HepG2 (cell line): ENCODE data around the gene TRAPPC4. TPM values are rescaled to one million over a fixed set of nuclear protein-coding genes. Genes with fewer than 3 reads are reported as not detected.
A peak's percentile ranks its signal among the peaks of the same experiment; 100 is the strongest.

Experiments
- ATRX ChIP-seq: sonication (generic); formaldehyde crosslinking; IDR thresholded peaks from 2 replicates; pipeline ENCODE4 v1.4.0; 2020; ENCODE audit warnings: missing genetic modification reagents, borderline replicate concordance
- BORCS8-MEF2B ChIP-seq: sonication (generic); formaldehyde crosslinking; IDR thresholded peaks from 2 replicates; pipeline ENCODE4 v1.8.0; 2022; ENCODE audit warnings: mild to moderate bottlenecking, missing genetic modification reagents
- E2F5 ChIP-seq: sonication (generic); formaldehyde crosslinking; conservative IDR thresholded peaks from 2 replicates; pipeline ENCODE4 v1.4.0; 2020; ENCODE audit warnings: missing genetic modification reagents
- EZH2 ChIP-seq: conservative IDR thresholded peaks from 2 replicates; pipeline ENCODE4 v1.6.1; 2012; ENCODE audit warnings: mild to moderate bottlenecking, low read depth, low read length, moderate library complexity
- IKZF5 ChIP-seq: IDR thresholded peaks from 2 replicates; pipeline ENCODE4 v1.6.1; 2018; ENCODE audit warnings: missing genetic modification reagents, mild to moderate bottlenecking, missing compliant biosample characterization
- KMT2B ChIP-seq: IDR thresholded peaks from 2 replicates; pipeline ENCODE4 v1.6.1; 2016; ENCODE audit warnings: missing genetic modification reagents, missing compliant biosample characterization
- MZF1 ChIP-seq: sonication (generic); formaldehyde crosslinking; IDR thresholded peaks from 2 replicates; pipeline ENCODE4 v1.8.1; 2023; ENCODE audit warnings: mild to moderate bottlenecking, missing genetic modification reagents, borderline replicate concordance
- NR2F6 ChIP-seq, 2 experiments: IDR thresholded peaks; 2 replicates each; pipeline ENCODE4 v1.6.1; 2016; ENCODE audit warnings: antibody characterized with exemption in 1 of 2, mild to moderate bottlenecking in 1 of 2
- ZGPAT ChIP-seq: IDR thresholded peaks from 2 replicates; pipeline ENCODE4 v1.6.1; 2016; ENCODE audit warnings: mild to moderate bottlenecking
- ZNF124 ChIP-seq: sonication (generic); formaldehyde crosslinking; IDR thresholded peaks from 2 replicates; pipeline ENCODE4 v1.4.0; 2020; ENCODE audit warnings: missing genetic modification reagents
- ZNF317 ChIP-seq: sonication (generic); formaldehyde crosslinking; IDR thresholded peaks from 2 replicates; pipeline ENCODE4 v1.5.0; 2020; ENCODE audit warnings: mild to moderate bottlenecking, missing genetic modification reagents
- ZNF33B ChIP-seq: sonication (generic); formaldehyde crosslinking; IDR thresholded peaks from 2 replicates; pipeline ENCODE4 v1.5.1; 2020; ENCODE audit warnings: mild to moderate bottlenecking, missing genetic modification reagents
- ZNF546 ChIP-seq: sonication (generic); formaldehyde crosslinking; conservative IDR thresholded peaks from 2 replicates; pipeline ENCODE4 v1.8.1; 2023; ENCODE audit warnings: mild to moderate bottlenecking, missing genetic modification reagents
- ZNF589 ChIP-seq: sonication (generic); formaldehyde crosslinking; conservative IDR thresholded peaks from 2 replicates; pipeline ENCODE4 v1.8.0; 2022; ENCODE audit warnings: mild to moderate bottlenecking, moderate library complexity, missing genetic modification reagents
- ZNF619 ChIP-seq: sonication (generic); formaldehyde crosslinking; IDR thresholded peaks from 2 replicates; pipeline ENCODE4 v1.4.0; 2020; ENCODE audit warnings: mild to moderate bottlenecking, missing genetic modification reagents
- ZNF816 ChIP-seq: sonication (generic); formaldehyde crosslinking; IDR thresholded peaks from 2 replicates; pipeline ENCODE4 v1.8.0; 2022; ENCODE audit warnings: missing genetic modification reagents, mild to moderate bottlenecking, borderline replicate concordance
- polyA plus RNA-seq, 8 experiments: library from polyadenylated mRNA; depleted of rRNA in 3 of 8; stranded (reverse) in 7 of 8; unstranded in 1 of 8; fragments of >200 nt; fragmentation: Illumina TruSeq in 4 of 8; extraction: Trizol in 4 of 8; gene quantifications; 2 replicates each; pipeline versions ENCODE4 v1.2.1 to v1.2.3, GENCODE V29; 2011 to 2016; ENCODE audit warnings: low read depth in 4 of 8, missing spikeins in 1 of 8, mixed read lengths in 1 of 8; ENCODE audit not compliant: insufficient read depth in 1 of 8
- total RNA-seq, 5 experiments: library from RNA; depleted of rRNA; stranded (reverse); fragments of >200 nt; fragmentation: Illumina TruSeq; extraction: Trizol; gene quantifications; 2 replicates each; pipeline ENCODE4 v1.2.3, GENCODE V29; 2016; ENCODE audit warnings: low read depth in 1 of 5
- TF ChIP-seq, protein P1 (sequence below): sonication (generic); formaldehyde crosslinking; IDR thresholded peaks from 2 replicates; pipeline ENCODE4 v1.5.0; 2020; ENCODE audit warnings: mild to moderate bottlenecking, missing genetic modification reagents
- TF ChIP-seq, protein P2 (sequence below): sonication (generic); formaldehyde crosslinking; IDR thresholded peaks from 2 replicates; pipeline ENCODE4 v1.4.0; 2020; ENCODE audit warnings: missing genetic modification reagents, borderline replicate concordance
- TF ChIP-seq, protein P3 (sequence below): IDR thresholded peaks from 2 replicates; pipeline ENCODE4 v1.6.1; 2012; ENCODE audit warnings: low read depth, low read length, improper control_type of control experiment

Gene TRAPPC4
- total and polyA plus RNA-seq, 2 of the 13 experiments (the other 11 are each of a cell fraction or from before 2014, with no cell fraction given), result 97.4 to 140 TPM

DNA sequence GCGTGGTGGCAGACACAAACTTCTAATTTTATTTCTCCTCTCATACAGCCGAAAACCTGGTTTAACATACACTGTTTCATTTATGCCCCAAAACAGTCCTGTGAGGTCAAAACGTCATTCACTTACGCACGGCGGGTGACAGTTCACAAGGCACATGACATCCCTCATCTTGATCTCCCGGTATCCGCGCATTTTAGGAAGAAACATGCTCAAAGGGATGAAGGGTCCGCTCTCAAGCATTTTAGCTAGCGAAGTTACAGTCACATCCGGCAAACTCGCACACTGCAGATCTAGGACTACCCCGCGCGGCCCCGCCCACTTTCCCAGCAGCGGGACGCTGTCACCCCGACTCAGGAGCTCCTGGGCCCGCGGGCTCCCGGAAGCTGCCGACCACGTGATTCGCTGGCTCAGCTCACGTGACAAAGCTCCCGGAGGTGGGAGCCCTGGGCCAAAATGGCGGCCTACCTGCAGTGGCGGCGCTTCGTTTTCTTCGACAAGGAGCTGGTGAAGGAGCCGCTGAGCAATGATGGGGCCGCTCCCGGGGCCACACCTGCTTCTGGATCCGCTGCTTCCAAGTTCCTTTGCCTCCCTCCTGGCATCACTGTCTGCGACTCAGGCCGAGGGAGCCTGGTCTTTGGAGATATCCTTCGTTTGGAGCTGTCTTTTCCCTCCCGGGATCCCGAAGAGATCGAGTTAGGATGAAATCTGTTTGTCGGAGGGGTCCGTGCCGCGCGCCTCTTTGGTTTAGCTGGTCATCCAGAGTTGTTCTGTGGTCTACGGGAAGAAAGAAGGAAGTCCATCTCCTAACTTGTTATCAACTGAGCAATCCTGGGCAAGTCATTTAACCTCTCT is 49.0 kb downstream of the TRAPPC4 start, which contains the start of gene VPS11 (continued):
- TF ChIP-seq, protein P1, sequence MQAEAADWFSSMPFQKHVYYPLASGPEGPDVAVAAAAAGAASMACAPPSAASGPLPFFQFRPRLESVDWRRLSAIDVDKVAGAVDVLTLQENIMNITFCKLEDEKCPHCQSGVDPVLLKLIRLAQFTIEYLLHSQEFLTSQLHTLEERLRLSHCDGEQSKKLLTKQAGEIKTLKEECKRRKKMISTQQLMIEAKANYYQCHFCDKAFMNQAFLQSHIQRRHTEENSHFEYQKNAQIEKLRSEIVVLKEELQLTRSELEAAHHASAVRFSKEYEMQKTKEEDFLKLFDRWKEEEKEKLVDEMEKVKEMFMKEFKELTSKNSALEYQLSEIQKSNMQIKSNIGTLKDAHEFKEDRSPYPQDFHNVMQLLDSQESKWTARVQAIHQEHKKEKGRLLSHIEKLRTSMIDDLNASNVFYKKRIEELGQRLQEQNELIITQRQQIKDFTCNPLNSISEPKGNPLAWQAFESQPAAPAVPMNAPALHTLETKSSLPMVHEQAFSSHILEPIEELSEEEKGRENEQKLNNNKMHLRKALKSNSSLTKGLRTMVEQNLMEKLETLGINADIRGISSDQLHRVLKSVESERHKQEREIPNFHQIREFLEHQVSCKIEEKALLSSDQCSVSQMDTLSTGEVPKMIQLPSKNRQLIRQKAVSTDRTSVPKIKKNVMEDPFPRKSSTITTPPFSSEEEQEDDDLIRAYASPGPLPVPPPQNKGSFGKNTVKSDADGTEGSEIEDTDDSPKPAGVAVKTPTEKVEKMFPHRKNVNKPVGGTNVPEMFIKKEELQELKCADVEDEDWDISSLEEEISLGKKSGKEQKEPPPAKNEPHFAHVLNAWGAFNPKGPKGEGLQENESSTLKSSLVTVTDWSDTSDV (CRISPR knock-in tag), result no peak
- 0 out of 2 replicates have a peak, but pooled peaks have one; percentile 11 for TF ChIP-seq NR2F6 (IDR thresholded peaks at IDR 0.05)
- TF ChIP-seq NR2F6 (CRISPR knock-in tag; IDR thresholded peaks at IDR 0.05), result no peak
- no peak for TF ChIP-seq EZH2
- TF ChIP-seq, protein P2, sequence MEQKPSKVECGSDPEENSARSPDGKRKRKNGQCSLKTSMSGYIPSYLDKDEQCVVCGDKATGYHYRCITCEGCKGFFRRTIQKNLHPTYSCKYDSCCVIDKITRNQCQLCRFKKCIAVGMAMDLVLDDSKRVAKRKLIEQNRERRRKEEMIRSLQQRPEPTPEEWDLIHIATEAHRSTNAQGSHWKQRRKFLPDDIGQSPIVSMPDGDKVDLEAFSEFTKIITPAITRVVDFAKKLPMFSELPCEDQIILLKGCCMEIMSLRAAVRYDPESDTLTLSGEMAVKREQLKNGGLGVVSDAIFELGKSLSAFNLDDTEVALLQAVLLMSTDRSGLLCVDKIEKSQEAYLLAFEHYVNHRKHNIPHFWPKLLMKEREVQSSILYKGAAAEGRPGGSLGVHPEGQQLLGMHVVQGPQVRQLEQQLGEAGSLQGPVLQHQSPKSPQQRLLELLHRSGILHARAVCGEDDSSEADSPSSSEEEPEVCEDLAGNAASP, result peak; percentile 50; the same call in 1 of the 2 replicates
- TF ChIP-seq ZNF317 (CRISPR knock-in tag), result peak; percentile 24; the same call in 1 of the 2 replicates
- no peak for TF ChIP-seq ZNF816
- TF ChIP-seq IKZF5 (CRISPR knock-in tag), result peak; percentile 95
- TF ChIP-seq ZNF619 (CRISPR knock-in tag), result peak; percentile 79; the same call in 1 of the 2 replicates
- peak; percentile 76 for TF ChIP-seq BORCS8-MEF2B (CRISPR knock-in tag)
- TF ChIP-seq ZGPAT (CRISPR knock-in tag), result peak; percentile 94
- 0 out of 2 replicates have a peak, but pooled peaks have one; percentile 74 for TF ChIP-seq ZNF124 (CRISPR knock-in tag)
- no peak for TF ChIP-seq ZNF546 (CRISPR knock-in tag)
- TF ChIP-seq, protein P3, sequence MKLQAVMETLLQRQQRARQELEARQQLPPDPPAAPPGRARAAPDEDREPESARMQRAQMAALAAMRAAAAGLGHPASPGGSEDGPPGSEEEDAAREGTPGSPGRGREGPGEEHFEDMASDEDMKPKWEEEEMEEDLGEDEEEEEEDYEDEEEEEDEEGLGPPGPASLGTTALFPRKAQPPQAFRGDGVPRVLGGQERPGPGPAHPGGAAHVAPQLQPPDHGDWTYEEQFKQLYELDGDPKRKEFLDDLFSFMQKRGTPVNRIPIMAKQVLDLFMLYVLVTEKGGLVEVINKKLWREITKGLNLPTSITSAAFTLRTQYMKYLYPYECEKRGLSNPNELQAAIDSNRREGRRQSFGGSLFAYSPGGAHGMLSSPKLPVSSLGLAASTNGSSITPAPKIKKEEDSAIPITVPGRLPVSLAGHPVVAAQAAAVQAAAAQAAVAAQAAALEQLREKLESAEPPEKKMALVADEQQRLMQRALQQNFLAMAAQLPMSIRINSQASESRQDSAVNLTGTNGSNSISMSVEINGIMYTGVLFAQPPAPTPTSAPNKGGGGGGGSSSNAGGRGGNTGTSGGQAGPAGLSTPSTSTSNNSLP, result no peak
- TF ChIP-seq KMT2B (CRISPR knock-in tag), result peak; percentile 89
- TF ChIP-seq MZF1 (CRISPR knock-in tag), result no peak
- no peak for TF ChIP-seq ZNF33B (CRISPR knock-in tag)
- TF ChIP-seq E2F5 (CRISPR knock-in tag), result peak; percentile 62; the same call in 1 of the 2 replicates
- no peak for TF ChIP-seq ZNF589 (CRISPR knock-in tag)
- no peak for TF ChIP-seq ATRX (CRISPR knock-in tag)
